ENCODE data around the gene CTNNBL1. TPM values are rescaled to one million over a fixed set of nuclear protein-coding genes. Genes with fewer than 3 reads are reported as not detected.

CTNNBL1 gene
- total and polyA plus RNA-seq, 2 of the 4 experiments (the other 2 are of a cell fraction) = 29.9 to 34.1 TPM

DNA sequence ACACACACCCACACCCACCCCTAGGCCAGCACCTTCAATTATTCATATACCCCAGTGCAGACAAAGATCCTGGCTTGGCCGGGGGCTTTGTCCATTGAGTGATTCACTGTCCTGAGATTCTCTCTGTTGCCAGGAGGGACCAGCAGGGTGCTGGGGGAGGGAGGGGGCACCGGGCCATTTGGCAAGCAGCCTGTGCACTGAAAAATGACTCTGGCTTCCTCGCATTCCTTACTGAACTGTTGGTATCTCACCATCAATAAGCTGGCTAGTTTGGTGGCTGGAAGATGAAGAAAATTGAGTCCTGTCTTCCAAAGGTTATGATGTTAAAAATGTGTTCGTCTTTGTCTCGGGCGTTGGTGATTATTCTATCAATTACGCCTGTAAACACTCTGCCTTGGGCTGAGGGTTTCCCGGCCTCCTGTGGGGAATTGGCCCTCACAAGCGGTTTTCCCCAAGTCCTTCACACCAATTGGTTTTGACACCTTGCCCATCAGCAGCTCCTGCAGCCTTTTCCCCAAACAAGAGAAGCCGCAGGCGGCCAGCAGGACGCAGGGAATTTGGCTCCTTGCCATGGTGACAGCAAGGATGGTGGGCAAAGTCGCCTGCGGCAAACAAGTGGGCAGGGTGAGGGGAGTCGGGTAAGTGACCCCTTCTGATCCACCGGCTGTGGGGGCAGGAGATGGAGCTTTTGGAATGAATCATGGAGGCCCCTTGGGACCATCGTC is 214.0 kb downstream of the CTNNBL1 start:
- CTCF ChIA-PET = no interaction called here
- Histone ChIP-seq H2BK15ac (ENCODE audit: low read depth, low read length) (no peak overlapping the region), H3K79me1 (ENCODE audit: low read depth in 1 of 2, low read length in 2 of 2) (no peaks in the 10 kb centered on the region), H4K5ac (ENCODE audit: low read depth, low read length) (no peak overlapping the region), H3K36me3 (ENCODE audit: control insufficient read depth, insufficient read depth, low read length) (no peaks in the 10 kb centered on the region), H4K20me1 (ENCODE audit: insufficient read depth, low read length) (peaks cover 3% of the 10 kb centered on the region; the same call in 1 of the 2 replicates), H3K9me1 (ENCODE audit: insufficient read depth, low read length) (0 out of 2 replicates have a peak, but pooled peaks cover 2% of the 10 kb centered on the region), H3K4ac (ENCODE audit: low read depth, low read length) (no peak overlapping the region), H2BK5ac (ENCODE audit: low read depth, low read length, poor library complexity, severe bottlenecking) (no peak overlapping the region), H3K27me3 (ENCODE audit: control insufficient read depth, insufficient read depth, low read length) (peaks cover 71% of the 10 kb centered on the region), H3K18ac (ENCODE audit: low read depth, low read length) (no peak overlapping the region), H3K9me3 (ENCODE audit: control insufficient read depth, insufficient read depth, low read length) (no peaks in the 10 kb centered on the region), H2BK20ac (ENCODE audit: low read depth, low read length) (no peak overlapping the region), H3K14ac (replicated peaks; ENCODE audit: low read depth, low read length) (no peak overlapping the region), H3K4me2 (ENCODE audit: low read depth, low read length) (no peak overlapping the region; the same call in 1 of the 2 replicates), H3K27ac (ENCODE audit: insufficient read depth, low read length) (no peak overlapping the region), H3K56ac (ENCODE audit: extremely low read depth, insufficient read depth, low read length) (no peak overlapping the region), H2AFZ (replicated peaks; ENCODE audit: low read length, poor library complexity) (no peak overlapping the region), H2AK5ac (ENCODE audit: low read depth, low read length) (no peak overlapping the region), H3K4me1 (ENCODE audit: control insufficient read depth, insufficient read depth, low read length) (peaks cover 5% of the 10 kb centered on the region; the same call in 1 of the 2 replicates), H2BK120ac (ENCODE audit: low read depth, low read length) (no peak overlapping the region), H3K23ac (ENCODE audit: low read depth, low read length) (no peak overlapping the region), H4K91ac (ENCODE audit: insufficient read depth, low read depth, low read length) (no peak overlapping the region), H3K4me3 (ENCODE audit: insufficient read depth, low read depth, low read length) (no peak overlapping the region), H2AK9ac (replicated peaks; ENCODE audit: low read depth, low read length, poor library complexity) (no peak overlapping the region), H4K8ac (ENCODE audit: low read depth in 2 of 2, low read length in 2 of 2) (no peak overlapping the region), H3K9ac (ENCODE audit: low read depth, low read length) (no peak overlapping the region)
- WGBS, 2 experiments (ENCODE audit: extremely low coverage in 2 of 2, insufficient read length in 1 of 2) = 0% methylated on average over 1 of the region's 17 CpGs; no CpG with 5 or more reads in 1 of the 2 experiments
- DNase-seq (peak; percentile 42), ATAC-seq (ENCODE audit: low read depth) (peak; percentile 49)
- dilution Hi-C loops (cut with HindIII; ENCODE audit: low sequenced_read_pairs, unreplicated experiment) (no loop called here), intact Hi-C loops (cut with micrococcal nuclease) (loop anchor here (10.0 kb wide), 1 partner anchor 417 kb away; no protein-coding TSS in a partner anchor), in situ Hi-C loops (cut with MboI; ENCODE audit: low sequenced_read_pairs) (no loop called here)
- BruUV-seq (replicated peaks) = no TSS peak
- POLR2A ChIA-PET (ENCODE audit: unreplicated experiment) = no interaction called here
- no peak for TF ChIP-seq MXI1 (IDR thresholded peaks at IDR 0.05; ENCODE audit: borderline replicate concordance, low read depth, low read length)
- TF ChIP-seq FOS (IDR thresholded peaks at IDR 0.05; ENCODE audit: low read depth, low read length) = no peak
- peak; percentile 57; the same call in 1 of the 2 replicates for TF ChIP-seq RFX5 (IDR thresholded peaks at IDR 0.05; ENCODE audit: low read depth, low read length)
- no peak for TF ChIP-seq SMC3 (IDR thresholded peaks at IDR 0.05; ENCODE audit: low read depth, low read length)
- TF ChIP-seq POLR2A (IDR thresholded peaks at IDR 0.05; ENCODE audit: low read depth, low read length) = no peak
